Measurements from ENCODE around the gene SLC30A1. TPM values are rescaled to one million over a fixed set of nuclear protein-coding genes. Genes with fewer than 3 reads are reported as not detected.

Gene SLC30A1
- total RNA-seq, 5 donors from 2014 or later (not counting 1 experiment from before 2014, with no cell fraction given): 4.7 to 11.8 (median 9.4) TPM

DNA sequence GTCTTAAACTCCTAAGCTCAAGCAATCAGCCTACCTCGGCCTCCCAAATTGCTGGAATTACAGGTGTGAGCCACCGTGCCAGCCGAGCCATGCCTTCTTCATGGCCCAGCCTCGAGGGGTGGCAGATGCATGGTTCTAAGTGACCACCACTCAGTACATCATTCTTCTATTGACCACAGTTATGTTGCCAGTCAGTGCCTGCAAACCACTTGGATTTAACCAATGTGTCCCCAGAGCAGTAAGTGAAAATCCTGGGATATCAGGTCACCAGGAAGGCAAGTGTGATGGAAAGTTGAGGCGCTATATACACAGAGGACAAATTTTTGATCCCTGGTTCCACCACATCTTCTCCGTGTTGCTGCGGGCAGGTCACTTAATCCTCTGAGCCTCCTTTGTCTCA is 50.0 kb downstream of the SLC30A1 start:
- ChIA-PET POLR2A (interaction anchor here in 1 of 2 donors (0.6 kb wide), 1 partner anchor 34 kb away, joined by 3 read pairs; no protein-coding TSS in a partner anchor), CTCF (no interaction called here)

DNA sequence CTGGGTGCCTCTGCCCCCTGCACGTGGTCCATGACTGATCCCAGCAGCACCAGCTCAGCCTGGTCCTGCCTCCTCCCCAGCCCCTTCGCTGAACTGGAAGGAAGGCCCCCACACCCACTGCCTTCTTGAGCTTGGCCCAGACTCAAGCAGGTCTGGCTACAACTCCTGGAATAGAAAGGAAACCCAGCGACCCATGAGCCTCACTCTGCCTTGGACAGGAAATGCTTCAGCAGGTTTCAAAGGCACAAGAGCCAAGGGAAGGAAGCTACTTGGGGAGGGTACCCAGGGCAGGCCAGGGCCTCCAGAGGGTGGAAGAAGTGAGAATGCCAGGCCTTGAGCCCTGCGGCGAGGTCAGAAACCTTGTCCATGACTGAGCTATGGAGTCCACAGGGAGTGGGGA is 51.1 kb downstream of the SLC30A1 start:
- no peaks in the 10 kb centered on the region for H3K9me3 ChIP-seq
- H3K4me3 Mint-ChIP-seq: no peak overlapping the region
- H3K27ac ChIP-seq (ENCODE audit: low read length): no peak overlapping the region
- WGBS (ENCODE audit: insufficient coverage): 44% methylated on average over 5 of the region's 5 CpGs
- peaks cover 6 to 21% (median 12%) of the 10 kb centered on the region in 3 donors for H3K4me1 Mint-ChIP-seq
- H3K36me3 Mint-ChIP-seq: no peaks in the 10 kb centered on the region
- CTCF ChIA-PET: interaction anchor here in 1 of 2 donors (0.6 kb wide), 2 partner anchors 15 to 1304 kb away, joined by 3 to 4 read pairs; no protein-coding TSS in a partner anchor
- peaks cover 4 to 13% of the 10 kb centered on the region in 2 experiments for H3K4me1 ChIP-seq (ENCODE audit: control insufficient read depth in 1 of 2, extremely low read depth in 1 of 2, insufficient read depth in 2 of 2, low read length in 2 of 2)
- H3K27me3 Mint-ChIP-seq: peaks cover 0 to 8% of the 10 kb centered on the region in 2 donors
- H3K27me3 ChIP-seq (replicated peaks in 1 of 2; ENCODE audit: control insufficient read depth in 2 of 2, extremely low read depth in 1 of 2, insufficient read depth in 2 of 2, low read length in 1 of 2): peaks cover 0 to 3% of the 10 kb centered on the region in 2 experiments
- POLR2A ChIA-PET: no interaction called here
- DNase-seq (no peak), ATAC-seq (replicated peaks in 1 of 4) (no peak)
- H3K27ac Mint-ChIP-seq: no peak overlapping the region
- no peaks in the 10 kb centered on the region for H3K9me3 Mint-ChIP-seq
- H3K36me3 ChIP-seq (ENCODE audit: control insufficient read depth in 2 of 2, extremely low read depth in 1 of 2, insufficient read depth in 1 of 2, low read length in 1 of 2): no peaks in the 10 kb centered on the region
- no peak overlapping the region for H3K4me3 ChIP-seq (ENCODE audit: control insufficient read depth in 1 of 2, extremely low read depth in 1 of 2, low read length in 1 of 2)

More for the DNA sequence above, 50.0 kb downstream of the SLC30A1 start:
- no peaks in the 10 kb centered on the region for H3K36me3 Mint-ChIP-seq
- H3K9me3 ChIP-seq: no peaks in the 10 kb centered on the region
- H3K4me1 Mint-ChIP-seq: peaks cover 6 to 21% (median 12%) of the 10 kb centered on the region in 3 donors
- peaks cover 4 to 13% of the 10 kb centered on the region in 2 experiments for H3K4me1 ChIP-seq (ENCODE audit: control insufficient read depth in 1 of 2, extremely low read depth in 1 of 2, insufficient read depth in 2 of 2, low read length in 2 of 2)
- H3K36me3 ChIP-seq (ENCODE audit: control insufficient read depth in 2 of 2, extremely low read depth in 1 of 2, insufficient read depth in 1 of 2, low read length in 1 of 2): no peaks in the 10 kb centered on the region
- H3K4me3 ChIP-seq (ENCODE audit: control insufficient read depth in 1 of 2, extremely low read depth in 1 of 2, low read length in 1 of 2): no peak overlapping the region
- DNase-seq: no peak
- ATAC-seq (replicated peaks in 1 of 4): no peak
- no peaks in the 10 kb centered on the region for H3K9me3 Mint-ChIP-seq
- peaks cover 0 to 3% of the 10 kb centered on the region in 2 donors for H3K27me3 Mint-ChIP-seq
- no peak overlapping the region for H3K27ac Mint-ChIP-seq
- H3K27me3 ChIP-seq (replicated peaks in 1 of 2; ENCODE audit: control insufficient read depth in 2 of 2, extremely low read depth in 1 of 2, insufficient read depth in 2 of 2, low read length in 1 of 2): peaks cover 0 to 3% of the 10 kb centered on the region in 2 experiments
- no peak overlapping the region for H3K27ac ChIP-seq (ENCODE audit: low read length)
- H3K4me3 Mint-ChIP-seq: no peak overlapping the region
- WGBS (ENCODE audit: insufficient coverage): 93% methylated on average over 5 of the region's 7 CpGs

GRCh38 chr1:211527006-211527405 is 52.0 kb downstream of the SLC30A1 start:
- H3K27me3 ChIP-seq (replicated peaks in 1 of 2; ENCODE audit: control insufficient read depth in 2 of 2, extremely low read depth in 1 of 2, insufficient read depth in 2 of 2, low read length in 1 of 2): peaks cover 0 to 3% of the 10 kb centered on the region in 2 experiments
- no peaks in the 10 kb centered on the region for H3K9me3 ChIP-seq
- Mint-ChIP-seq H3K36me3 (no peaks in the 10 kb centered on the region), H3K27ac (no peak overlapping the region), H3K4me1 (peaks cover 6 to 21% (median 12%) of the 10 kb centered on the region in 3 donors), H3K27me3 (peaks cover 0 to 8% of the 10 kb centered on the region in 2 donors), H3K4me3 (no peak overlapping the region), H3K9me3 (no peaks in the 10 kb centered on the region)
- ATAC-seq (replicated peaks in 1 of 4) (no peak), DNase-seq (no peak)
- no peaks in the 10 kb centered on the region for H3K36me3 ChIP-seq (ENCODE audit: control insufficient read depth in 2 of 2, extremely low read depth in 1 of 2, insufficient read depth in 1 of 2, low read length in 1 of 2)
- WGBS (ENCODE audit: insufficient coverage): no CpG with 5 or more reads among the region's 3 CpGs
- H3K4me1 ChIP-seq (ENCODE audit: control insufficient read depth in 1 of 2, extremely low read depth in 1 of 2, insufficient read depth in 2 of 2, low read length in 2 of 2): peaks cover 4 to 13% of the 10 kb centered on the region in 2 experiments
- no peak overlapping the region for H3K27ac ChIP-seq (ENCODE audit: low read length)
- CTCF ChIA-PET: no interaction called here
- no peak overlapping the region for H3K4me3 ChIP-seq (ENCODE audit: control insufficient read depth in 1 of 2, extremely low read depth in 1 of 2, low read length in 1 of 2)
- POLR2A ChIA-PET: no interaction called here

DNA sequence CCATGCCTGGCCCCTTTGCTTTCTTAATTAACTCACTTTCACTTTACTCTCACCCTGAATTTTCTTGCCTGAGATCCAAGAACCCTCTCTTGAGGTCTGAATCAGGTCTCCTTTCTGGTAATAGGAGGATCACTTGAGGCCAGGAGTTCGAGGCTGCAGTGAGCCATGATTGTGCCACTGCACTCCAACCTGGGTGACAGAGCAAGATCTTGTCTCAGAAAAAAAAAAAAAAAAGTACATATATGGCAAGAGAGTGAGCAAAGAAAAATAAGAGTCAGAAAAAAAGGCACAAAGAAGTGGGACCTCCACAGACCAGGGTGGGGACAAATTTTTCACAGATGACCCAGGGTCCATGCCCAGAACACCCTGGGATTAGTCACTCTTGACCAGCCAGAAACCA is 52.9 kb downstream of the SLC30A1 start:
- WGBS (ENCODE audit: insufficient coverage): 60% methylated on average over 1 of the region's 1 CpG
- ATAC-seq (replicated peaks in 1 of 4) (no peak), DNase-seq (no peak)
- no peak overlapping the region for H3K27ac ChIP-seq (ENCODE audit: low read length)
- Mint-ChIP-seq H3K4me1 (peaks cover 6 to 21% (median 12%) of the 10 kb centered on the region in 3 donors), H3K27me3 (peaks cover 0 to 8% of the 10 kb centered on the region in 2 donors), H3K4me3 (no peak overlapping the region), H3K27ac (no peak overlapping the region), H3K9me3 (no peaks in the 10 kb centered on the region), H3K36me3 (no peaks in the 10 kb centered on the region)
- peaks cover 0 to 3% of the 10 kb centered on the region in 2 experiments for H3K27me3 ChIP-seq (replicated peaks in 1 of 2; ENCODE audit: control insufficient read depth in 2 of 2, extremely low read depth in 1 of 2, insufficient read depth in 2 of 2, low read length in 1 of 2)
- ChIA-PET POLR2A (interaction anchor here in 1 of 2 donors (0.6 kb wide), 1 partner anchor 193 kb away, joined by 5 read pairs; no protein-coding TSS in a partner anchor), CTCF (interaction anchor here in 1 of 2 donors (0.5 to 0.7 kb wide), 2 partner anchors 8 to 626 kb away, joined by 3 to 7 read pairs; no protein-coding TSS in a partner anchor)
- no peaks in the 10 kb centered on the region for H3K36me3 ChIP-seq (ENCODE audit: control insufficient read depth in 2 of 2, extremely low read depth in 1 of 2, insufficient read depth in 1 of 2, low read length in 1 of 2)
- no peaks in the 10 kb centered on the region for H3K9me3 ChIP-seq
- peaks cover 4 to 13% of the 10 kb centered on the region in 2 experiments for H3K4me1 ChIP-seq (ENCODE audit: control insufficient read depth in 1 of 2, extremely low read depth in 1 of 2, insufficient read depth in 2 of 2, low read length in 2 of 2)
- no peak overlapping the region for H3K4me3 ChIP-seq (ENCODE audit: control insufficient read depth in 1 of 2, extremely low read depth in 1 of 2, low read length in 1 of 2)

DNA sequence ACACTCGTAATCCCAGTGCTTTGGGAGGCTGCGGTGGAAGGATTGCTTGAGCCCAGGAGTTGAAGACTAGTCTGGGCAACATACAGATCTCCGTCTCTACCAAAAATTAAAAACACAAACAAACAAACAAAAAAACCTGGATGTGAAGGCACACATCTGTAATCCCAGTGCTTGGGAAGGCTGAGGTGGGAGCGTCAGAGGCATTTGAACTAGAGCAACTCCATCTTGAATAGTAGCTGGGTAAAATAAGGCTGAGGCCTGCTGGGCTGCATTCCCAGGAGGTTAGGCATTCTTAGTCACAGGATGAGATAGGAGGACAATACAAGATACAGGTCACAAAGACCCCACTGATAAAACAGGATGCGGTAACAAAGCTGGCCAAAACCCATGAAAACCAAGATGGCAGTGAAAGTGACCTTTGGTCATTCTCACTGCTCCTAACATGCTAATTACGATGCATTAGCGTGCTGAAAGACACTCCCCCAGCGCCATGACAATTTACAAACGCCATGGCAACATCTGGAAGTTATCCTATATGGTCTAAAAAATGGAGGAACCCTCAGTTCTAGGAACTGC is 53.8 kb downstream of the SLC30A1 start:
- Histone ChIP-seq H3K4me3 (ENCODE audit: control insufficient read depth in 1 of 2, extremely low read depth in 1 of 2, low read length in 1 of 2) (no peak overlapping the region), H3K9me3 (no peaks in the 10 kb centered on the region), H3K27me3 (replicated peaks in 1 of 2; ENCODE audit: control insufficient read depth in 2 of 2, extremely low read depth in 1 of 2, insufficient read depth in 2 of 2, low read length in 1 of 2) (peaks cover 0 to 3% of the 10 kb centered on the region in 2 experiments), H3K36me3 (ENCODE audit: control insufficient read depth in 2 of 2, extremely low read depth in 1 of 2, insufficient read depth in 1 of 2, low read length in 1 of 2) (no peaks in the 10 kb centered on the region), H3K27ac (ENCODE audit: low read length) (no peak overlapping the region), H3K4me1 (ENCODE audit: control insufficient read depth in 1 of 2, extremely low read depth in 1 of 2, insufficient read depth in 2 of 2, low read length in 2 of 2) (peaks cover 4 to 13% of the 10 kb centered on the region in 2 experiments)
- ATAC-seq (replicated peaks in 1 of 4): no peak
- H3K4me1 Mint-ChIP-seq: peaks cover 6 to 21% (median 12%) of the 10 kb centered on the region in 3 donors
- CTCF ChIA-PET: interaction anchor here in 1 of 2 donors (2.1 kb wide), 1 partner anchor 11 kb away, joined by 7 read pairs; no protein-coding TSS in a partner anchor
- POLR2A ChIA-PET: no interaction called here
- no peaks in the 10 kb centered on the region for H3K36me3 Mint-ChIP-seq
- no peak overlapping the region for H3K27ac Mint-ChIP-seq
- H3K27me3 Mint-ChIP-seq: peaks cover 0 to 8% of the 10 kb centered on the region in 2 donors
- 93% methylated on average over 3 of the region's 9 CpGs for WGBS (ENCODE audit: insufficient coverage)
- H3K4me3 Mint-ChIP-seq: no peak overlapping the region
- no peaks in the 10 kb centered on the region for H3K9me3 Mint-ChIP-seq
- DNase-seq: no peak

GRCh38 chr1:211524521-211524920 is 54.4 kb downstream of the SLC30A1 start:
- H3K27me3 Mint-ChIP-seq: peaks cover 0 to 6% of the 10 kb centered on the region in 2 donors
- Histone ChIP-seq H3K27ac (ENCODE audit: low read length) (no peak overlapping the region), H3K36me3 (ENCODE audit: control insufficient read depth in 2 of 2, extremely low read depth in 1 of 2, insufficient read depth in 1 of 2, low read length in 1 of 2) (no peaks in the 10 kb centered on the region), H3K27me3 (replicated peaks in 1 of 2; ENCODE audit: control insufficient read depth in 2 of 2, extremely low read depth in 1 of 2, insufficient read depth in 2 of 2, low read length in 1 of 2) (peaks cover 0 to under 1% of the 10 kb centered on the region in 2 experiments), H3K4me3 (ENCODE audit: control insufficient read depth in 1 of 2, extremely low read depth in 1 of 2, low read length in 1 of 2) (no peak overlapping the region), H3K4me1 (ENCODE audit: control insufficient read depth in 1 of 2, extremely low read depth in 1 of 2, insufficient read depth in 2 of 2, low read length in 2 of 2) (peaks cover 4 to 13% of the 10 kb centered on the region in 2 experiments), H3K9me3 (no peaks in the 10 kb centered on the region)
- DNase-seq: no peak
- ATAC-seq (replicated peaks in 1 of 4): no peak
- CTCF ChIA-PET: interaction anchor here in 1 of 2 donors (2.1 kb wide), 1 partner anchor 10 kb away, joined by 7 read pairs; no protein-coding TSS in a partner anchor
- 91% methylated on average over 6 of the region's 10 CpGs for WGBS (ENCODE audit: insufficient coverage)
- no peak overlapping the region for H3K27ac Mint-ChIP-seq
- no peaks in the 10 kb centered on the region for H3K36me3 Mint-ChIP-seq
- H3K9me3 Mint-ChIP-seq: no peaks in the 10 kb centered on the region
- POLR2A ChIA-PET: no interaction called here
- peaks cover 6 to 21% (median 12%) of the 10 kb centered on the region in 3 donors for H3K4me1 Mint-ChIP-seq
- no peak overlapping the region for H3K4me3 Mint-ChIP-seq
